Retinal pigment epithelial cell (primary cell): ENCODE results near the gene CNOT8.

Experiments
- DNase-seq: peaks from one replicate; pipeline ENCODE4 v3.0.0-alpha.2; 2010; ENCODE audit warnings: low read depth
- H3K4me3 ChIP-seq: 2 replicates; pipeline ENCODE4 v1.5.1; 2011; ENCODE audit warnings: mild to moderate bottlenecking, low read length, control low read depth, moderate library complexity
- TF ChIP-seq, protein P1 (sequence below): conservative IDR thresholded peaks from 2 replicates; pipeline ENCODE4 v1.5.1; 2011; ENCODE audit warnings: low read depth, low read length, control low read depth, inconsistent platforms

Gene CNOT8

DNA sequence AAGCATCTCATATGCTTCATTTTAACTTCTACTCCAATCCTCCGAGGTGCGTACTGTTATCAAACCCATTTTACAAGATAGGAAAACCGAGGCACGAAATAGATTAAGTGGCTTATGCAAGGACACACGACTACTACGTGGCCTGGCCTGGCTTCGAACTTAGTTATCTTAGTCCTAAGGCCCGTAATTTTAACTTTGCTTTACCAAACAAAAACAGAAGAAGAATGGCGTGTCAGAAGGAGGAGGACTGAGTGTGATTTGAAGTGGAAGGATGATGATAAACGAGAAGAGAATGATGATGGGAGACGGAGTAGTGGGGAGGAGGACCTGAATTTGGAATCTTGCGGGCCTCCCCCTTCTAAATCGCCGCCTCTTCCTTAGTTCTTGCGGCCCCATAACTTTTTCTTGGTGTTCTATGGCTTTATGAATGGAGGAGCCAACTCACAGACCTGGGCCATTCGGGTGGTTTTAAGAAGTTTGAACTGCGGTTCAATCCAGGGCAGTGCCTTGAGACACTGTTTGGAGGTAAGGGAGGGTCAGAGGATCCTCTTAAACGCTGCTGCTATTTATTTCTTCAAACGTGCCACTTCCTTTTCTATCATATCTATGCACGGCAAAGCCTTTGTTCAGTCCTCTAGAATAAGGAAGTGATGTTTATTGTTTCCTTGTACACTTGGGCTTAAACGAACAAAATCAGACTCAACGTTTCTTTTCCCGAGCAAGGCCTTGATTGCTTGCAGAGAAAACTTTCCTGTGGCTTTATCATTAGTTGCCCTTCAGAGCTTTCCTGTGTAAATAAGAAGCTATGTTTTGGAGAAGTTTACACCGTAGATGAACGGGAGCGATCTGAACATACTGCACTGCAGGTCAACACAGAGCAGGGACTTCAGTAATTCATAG lies 795 bp downstream of the CNOT8 start:
- peak overlapping the region; percentile 92 for H3K4me3 ChIP-seq
- no peak for DNase-seq
- TF ChIP-seq, protein P1, sequence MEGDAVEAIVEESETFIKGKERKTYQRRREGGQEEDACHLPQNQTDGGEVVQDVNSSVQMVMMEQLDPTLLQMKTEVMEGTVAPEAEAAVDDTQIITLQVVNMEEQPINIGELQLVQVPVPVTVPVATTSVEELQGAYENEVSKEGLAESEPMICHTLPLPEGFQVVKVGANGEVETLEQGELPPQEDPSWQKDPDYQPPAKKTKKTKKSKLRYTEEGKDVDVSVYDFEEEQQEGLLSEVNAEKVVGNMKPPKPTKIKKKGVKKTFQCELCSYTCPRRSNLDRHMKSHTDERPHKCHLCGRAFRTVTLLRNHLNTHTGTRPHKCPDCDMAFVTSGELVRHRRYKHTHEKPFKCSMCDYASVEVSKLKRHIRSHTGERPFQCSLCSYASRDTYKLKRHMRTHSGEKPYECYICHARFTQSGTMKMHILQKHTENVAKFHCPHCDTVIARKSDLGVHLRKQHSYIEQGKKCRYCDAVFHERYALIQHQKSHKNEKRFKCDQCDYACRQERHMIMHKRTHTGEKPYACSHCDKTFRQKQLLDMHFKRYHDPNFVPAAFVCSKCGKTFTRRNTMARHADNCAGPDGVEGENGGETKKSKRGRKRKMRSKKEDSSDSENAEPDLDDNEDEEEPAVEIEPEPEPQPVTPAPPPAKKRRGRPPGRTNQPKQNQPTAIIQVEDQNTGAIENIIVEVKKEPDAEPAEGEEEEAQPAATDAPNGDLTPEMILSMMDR: no peak

DNA sequence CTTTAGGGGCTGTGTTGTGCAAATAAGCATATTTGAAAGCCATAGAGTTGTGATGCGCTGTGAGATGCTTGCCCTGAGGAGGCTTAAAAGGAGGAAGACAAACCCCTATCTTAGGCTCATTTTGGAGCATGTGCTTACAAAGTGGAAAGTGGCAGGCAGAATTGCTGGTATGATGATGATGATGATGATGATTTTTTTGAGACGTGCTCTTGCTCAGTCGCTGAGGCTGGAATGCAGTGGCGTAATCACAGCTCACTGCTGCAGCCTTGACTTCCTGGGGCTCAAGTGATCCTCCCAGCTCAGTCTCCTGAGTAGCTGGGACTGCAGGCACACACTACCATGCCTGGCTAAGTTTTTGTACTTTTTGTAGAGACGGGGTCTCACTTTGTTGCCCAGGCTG lies 1.7 kb downstream of the CNOT8 start:
- TF ChIP-seq, protein P1: no peak
- DNase-seq: no peak
- peak overlapping the region; percentile 92 for H3K4me3 ChIP-seq

DNA sequence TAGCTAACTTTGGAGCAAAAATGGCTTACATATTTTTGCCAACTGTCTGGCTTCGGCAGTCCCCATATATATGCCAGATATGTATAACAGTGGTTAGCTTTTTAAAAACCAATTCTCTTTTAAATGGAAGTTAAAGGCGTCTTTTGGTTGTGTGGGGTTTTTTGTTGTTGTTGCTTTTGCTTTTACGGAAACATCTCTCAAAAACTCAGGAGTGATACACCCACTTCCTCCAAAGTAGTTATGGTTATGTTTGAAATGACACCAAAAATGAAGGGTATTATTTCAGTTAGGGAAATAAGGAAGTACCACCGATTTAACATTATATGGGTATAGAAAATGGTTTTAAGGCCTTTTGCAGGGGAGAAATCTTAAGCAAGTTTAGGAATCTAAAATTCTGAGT lies 2.3 kb downstream of the CNOT8 start:
- TF ChIP-seq, protein P1: no peak
- no peak for DNase-seq
- H3K4me3 ChIP-seq: no peak overlapping the region

DNA sequence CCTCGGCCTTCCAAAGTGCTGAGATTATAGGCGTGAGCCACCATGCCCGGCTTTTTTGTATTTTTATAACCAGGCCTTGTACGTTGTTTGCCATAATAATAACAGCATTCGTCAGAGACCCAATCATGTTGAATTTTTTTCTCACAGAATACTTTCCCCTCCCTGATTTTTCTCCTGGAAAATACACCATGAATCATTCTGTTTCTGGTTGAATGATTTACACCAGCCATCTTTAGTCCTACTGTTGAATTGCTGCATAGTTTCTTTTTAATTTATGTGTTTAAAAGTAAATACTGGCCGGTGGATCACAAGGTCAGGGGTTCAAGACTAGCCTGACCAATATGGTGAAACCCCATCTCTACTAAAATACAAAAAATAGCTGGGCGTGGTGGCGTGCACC lies 3.5 kb downstream of the CNOT8 start:
- TF ChIP-seq, protein P1: no peak
- DNase-seq: no peak

DNA sequence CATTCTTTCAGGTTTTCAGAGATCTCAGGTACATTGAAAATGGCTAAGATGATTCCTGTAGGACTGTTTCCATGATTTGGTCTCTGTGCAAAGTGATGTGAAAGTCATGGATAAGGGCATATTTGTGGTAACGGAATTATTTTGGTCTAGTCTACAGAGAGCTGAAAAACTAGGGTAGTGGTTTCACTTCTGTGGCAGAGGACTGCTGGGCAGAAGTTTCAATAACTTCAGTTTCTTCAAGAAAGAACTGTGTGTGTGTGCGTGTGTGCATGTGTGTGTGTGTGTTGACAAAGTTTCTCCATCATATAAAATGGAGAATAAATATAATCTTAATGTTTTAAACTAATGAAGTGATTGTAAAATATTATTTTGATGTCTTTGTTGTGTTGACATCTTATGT lies 4.3 kb downstream of the CNOT8 start:
- H3K4me3 ChIP-seq: no peak overlapping the region
- no peak for DNase-seq
- TF ChIP-seq, protein P1: no peak

More for the DNA sequence above, 3.5 kb downstream of the CNOT8 start:
- H3K4me3 ChIP-seq: no peak overlapping the region

DNA sequence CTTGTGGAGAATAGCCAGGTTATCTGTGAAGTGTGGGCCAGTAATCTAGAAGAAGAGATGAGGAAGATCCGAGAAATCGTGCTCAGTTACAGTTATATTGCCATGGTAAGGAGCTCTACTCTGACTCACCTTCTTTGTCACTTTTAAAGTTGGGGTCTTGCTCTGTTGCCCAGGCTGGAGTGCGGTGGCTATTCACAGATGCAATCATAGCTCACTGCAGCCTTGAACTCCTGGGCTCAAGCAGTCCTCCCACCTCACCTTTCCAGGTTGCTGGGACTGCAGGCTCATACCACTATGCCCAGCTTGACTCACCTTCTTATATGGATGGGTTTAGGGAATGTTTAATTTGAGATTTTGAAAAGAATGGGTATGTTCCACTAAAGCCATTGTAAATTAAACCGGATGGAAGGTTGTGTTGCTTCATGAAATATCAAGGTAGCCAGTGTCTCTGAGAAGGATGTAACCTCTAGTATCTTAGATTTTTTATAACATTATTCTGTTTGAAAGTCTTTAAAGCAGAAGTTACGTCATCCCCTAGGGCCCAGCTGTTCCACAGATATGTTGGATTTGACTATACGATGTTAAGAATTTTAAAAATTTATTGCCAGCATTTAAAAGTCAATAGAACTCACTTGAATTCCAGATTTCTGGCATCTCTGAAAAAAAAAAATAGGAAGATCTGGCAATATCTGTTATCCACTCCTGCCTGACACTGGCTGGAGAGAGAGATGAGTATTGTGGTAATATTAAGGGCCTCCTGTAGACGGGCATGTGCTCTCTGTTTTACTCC lies 5.1 kb downstream of the CNOT8 start:
- no peak overlapping the region for H3K4me3 ChIP-seq
- TF ChIP-seq, protein P1: no peak
- DNase-seq: no peak
